Kidney (tissue), 14 donors: ENCODE data around the gene TAS2R5. TPM values are rescaled to one million over a fixed set of nuclear protein-coding genes. Genes with fewer than 3 reads are reported as not detected.
"Not testable (repeated sequence)": the region's sequence is repeated elsewhere in the genome, so short reads cannot be mapped to it uniquely, and the experiment has no call there.

Experiments
- DNase-seq, 5 donors: peaks; one replicate each; pipeline ENCODE4 v3.0.0-alpha.2; 2013 to 2020
- FAIRE-seq: peaks from 2 replicates; lab custom pipeline; 2012; peaks lifted over from hg19 to GRCh38; lab: Jason Lieb, UNC
- H3K27ac ChIP-seq, 2 donors: one replicate each; pipeline ENCODE4 v1.7.0; 2013; ENCODE audit warnings: low read depth in 2 of 2, low read length in 2 of 2, inconsistent platforms in 1 of 2
- H3K27me3 ChIP-seq: one replicate; pipeline ENCODE4 v1.7.1; 2013; ENCODE audit warnings: low read length, inconsistent platforms; ENCODE audit not compliant: control insufficient read depth, insufficient read depth
- H3K36me3 ChIP-seq, 3 donors: one replicate each; pipeline versions ENCODE4 v1.7.0 to v1.7.1; 2013; ENCODE audit warnings: low read length in 3 of 3, control low read depth in 1 of 3, inconsistent platforms in 1 of 3; ENCODE audit not compliant: insufficient read depth in 3 of 3, control insufficient read depth in 2 of 3
- H3K4me1 ChIP-seq, 3 donors: one replicate each; pipeline versions ENCODE4 v1.7.0 to v1.7.1; 2013; ENCODE audit warnings: low read length in 3 of 3, inconsistent platforms in 1 of 3, low read depth in 1 of 3; ENCODE audit not compliant: control insufficient read depth in 2 of 3, insufficient read depth in 2 of 3
- H3K4me3 ChIP-seq, 3 donors: one replicate each; pipeline versions ENCODE4 v1.7.0 to v1.8.1; 2013; ENCODE audit warnings: low read length in 3 of 3, control low read depth in 1 of 3, inconsistent platforms in 1 of 3
- H3K9ac ChIP-seq, 3 donors: one replicate each; pipeline versions ENCODE4 v1.7.0 to v1.7.1; 2013; ENCODE audit warnings: low read length in 3 of 3, control low read depth in 1 of 3, inconsistent platforms in 1 of 3
- H3K9me3 ChIP-seq, 3 donors: one replicate each; pipeline versions ENCODE4 v1.7.0 to v1.7.1; 2013; ENCODE audit warnings: low read length in 3 of 3, control low read depth in 1 of 3, inconsistent platforms in 1 of 3; ENCODE audit not compliant: control insufficient read depth in 2 of 3, insufficient read depth in 1 of 3
- intact Hi-C: fragments of 100-400 bp; cut with DNase I; formaldehyde crosslinking; loops from one replicate; pipeline ENCODE4 v1.11.1; 2022
- polyA plus RNA-seq: library from polyadenylated mRNA; stranded (reverse); fragments of 350-450 nt; fragmentation: Illumina TruSeq; extraction: RNeasy Lipid Tissue Mini Kit (QIAGEN cat#74804); gene quantifications from one replicate; pipeline ENCODE4 v1.2.3, GENCODE V29; 2014; ENCODE audit warnings: low read depth, low replicate concordance; ENCODE audit not compliant: insufficient read depth
- total RNA-seq: library from RNA; stranded (reverse); fragmentation: NEBNext Ultra II Directional; extraction: Animal tissue kit (Norgen Biotek cat#: 25700); gene quantifications from one replicate; pipeline ENCODE4 v1.2.1, GENCODE V29; 2021
- TF ChIP-seq, protein P1 (sequence below): IDR thresholded peaks from 3 replicates; pipeline ENCODE4 v1.5.1; 2012; ENCODE audit warnings: mild to moderate bottlenecking, moderate library complexity, borderline replicate concordance; ENCODE audit not compliant: insufficient read depth; ENCODE audit errors: extremely low read depth
- donor health status: control.
- donor health status: control.
- donor health status: control.
- donor health status: control.
- donor health status: control.
- donor health status: DM: yes; HTN: yes; CAD: no.
- donor health status: Normal renal cell carcinoma (clear cell type).

TAS2R5 gene
- total and polyA plus RNA-seq, 2 donors from 2014 or later = 2.5 TPM; not detected in 1

DNA sequence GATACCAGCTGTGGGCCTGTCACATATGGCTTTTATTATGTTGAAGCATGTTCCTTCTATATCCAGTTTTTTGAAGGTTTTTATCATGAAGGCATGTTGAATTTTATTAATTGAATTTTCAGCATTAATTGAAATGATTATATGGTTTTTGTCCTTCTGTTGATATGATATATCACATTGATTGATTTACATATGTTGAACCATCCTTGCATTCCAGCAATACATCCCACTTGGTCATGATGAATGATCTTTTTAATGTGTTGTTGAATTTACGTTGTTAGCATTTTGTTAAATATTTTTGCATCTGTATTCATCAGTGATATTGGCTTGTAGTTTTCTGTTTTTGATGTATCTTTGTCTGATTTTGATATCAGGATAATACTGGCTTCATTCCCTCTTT, 30.1 kb downstream of the TAS2R5 start:
- H3K4me3 ChIP-seq = no peak overlapping the region
- FAIRE-seq (no peak), DNase-seq (no peak)
- intact Hi-C loops = no loop called here
- H3K4me1 ChIP-seq = no peaks in the 10 kb centered on the region
- H3K27me3 ChIP-seq = no peaks in the 10 kb centered on the region
- no peak overlapping the region for H3K27ac ChIP-seq
- no peak overlapping the region for H3K9ac ChIP-seq
- H3K36me3 ChIP-seq = peaks cover 0 to 2% (median 0%) of the 10 kb centered on the region in 3 donors
- peaks cover 0 to 16% (median 6%) of the 10 kb centered on the region in 3 donors for H3K9me3 ChIP-seq
- TF ChIP-seq, protein P1, sequence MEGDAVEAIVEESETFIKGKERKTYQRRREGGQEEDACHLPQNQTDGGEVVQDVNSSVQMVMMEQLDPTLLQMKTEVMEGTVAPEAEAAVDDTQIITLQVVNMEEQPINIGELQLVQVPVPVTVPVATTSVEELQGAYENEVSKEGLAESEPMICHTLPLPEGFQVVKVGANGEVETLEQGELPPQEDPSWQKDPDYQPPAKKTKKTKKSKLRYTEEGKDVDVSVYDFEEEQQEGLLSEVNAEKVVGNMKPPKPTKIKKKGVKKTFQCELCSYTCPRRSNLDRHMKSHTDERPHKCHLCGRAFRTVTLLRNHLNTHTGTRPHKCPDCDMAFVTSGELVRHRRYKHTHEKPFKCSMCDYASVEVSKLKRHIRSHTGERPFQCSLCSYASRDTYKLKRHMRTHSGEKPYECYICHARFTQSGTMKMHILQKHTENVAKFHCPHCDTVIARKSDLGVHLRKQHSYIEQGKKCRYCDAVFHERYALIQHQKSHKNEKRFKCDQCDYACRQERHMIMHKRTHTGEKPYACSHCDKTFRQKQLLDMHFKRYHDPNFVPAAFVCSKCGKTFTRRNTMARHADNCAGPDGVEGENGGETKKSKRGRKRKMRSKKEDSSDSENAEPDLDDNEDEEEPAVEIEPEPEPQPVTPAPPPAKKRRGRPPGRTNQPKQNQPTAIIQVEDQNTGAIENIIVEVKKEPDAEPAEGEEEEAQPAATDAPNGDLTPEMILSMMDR = no peak

DNA sequence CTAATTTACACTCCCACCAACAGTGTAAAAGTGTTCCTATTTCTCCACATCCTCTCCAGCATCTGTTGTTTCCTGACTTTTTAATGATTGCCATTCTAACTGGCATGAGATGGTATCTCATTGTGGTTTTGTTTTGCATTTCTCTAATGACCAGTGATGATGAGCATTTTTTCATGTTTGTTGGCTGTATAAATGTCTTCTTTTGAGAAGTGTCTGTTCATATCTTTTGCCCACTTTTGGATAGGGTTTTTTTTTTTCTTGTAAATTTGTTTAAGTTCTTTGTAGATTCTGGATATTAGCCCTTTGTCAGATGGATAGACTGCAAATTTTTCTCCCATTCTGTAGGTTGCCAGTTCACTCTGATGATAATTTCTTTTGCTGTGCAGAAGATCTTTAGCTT, 32.4 kb downstream of the TAS2R5 start:
- FAIRE-seq = not testable (repeated sequence)

DNA sequence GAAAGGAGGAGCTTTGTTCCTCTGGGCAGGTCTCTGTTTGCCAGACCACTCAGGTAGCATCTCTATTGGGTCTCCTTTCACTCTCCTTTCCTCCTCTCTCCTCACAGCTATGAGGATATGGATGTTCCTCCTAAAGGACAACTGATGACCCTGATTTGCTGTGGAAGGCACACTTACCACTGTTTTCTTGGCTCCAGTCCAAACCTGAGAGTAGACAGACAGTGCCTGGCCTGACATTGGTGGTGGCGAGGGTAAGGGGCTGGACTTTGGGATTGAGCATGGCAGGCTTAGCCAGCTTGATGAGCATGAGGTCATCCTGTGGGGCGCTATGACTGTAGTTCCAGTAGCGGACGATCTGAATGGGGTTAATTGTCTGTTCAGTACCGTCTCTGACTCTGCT, 47.7 kb downstream of the TAS2R5 start:
- Histone ChIP-seq H3K36me3 (no peaks in the 10 kb centered on the region), H3K27ac (no peak overlapping the region), H3K27me3 (no peaks in the 10 kb centered on the region), H3K4me1 (no peaks in the 10 kb centered on the region), H3K9ac (no peak overlapping the region), H3K9me3 (no peaks in the 10 kb centered on the region), H3K4me3 (no peak overlapping the region)
- no peak for DNase-seq
- TF ChIP-seq, protein P1 = no peak
- intact Hi-C loops = no loop called here
- FAIRE-seq = no peak

More for the DNA sequence above, 32.4 kb downstream of the TAS2R5 start:
- DNase-seq, H3K27ac ChIP-seq, H3K4me1 ChIP-seq, H3K4me3 ChIP-seq, H3K27me3 ChIP-seq, intact Hi-C loops, H3K9ac ChIP-seq, H3K36me3 ChIP-seq: not testable (repeated sequence)
- peaks cover 0 to 16% (median 6%) of the 10 kb centered on the region in 3 donors for H3K9me3 ChIP-seq

DNA sequence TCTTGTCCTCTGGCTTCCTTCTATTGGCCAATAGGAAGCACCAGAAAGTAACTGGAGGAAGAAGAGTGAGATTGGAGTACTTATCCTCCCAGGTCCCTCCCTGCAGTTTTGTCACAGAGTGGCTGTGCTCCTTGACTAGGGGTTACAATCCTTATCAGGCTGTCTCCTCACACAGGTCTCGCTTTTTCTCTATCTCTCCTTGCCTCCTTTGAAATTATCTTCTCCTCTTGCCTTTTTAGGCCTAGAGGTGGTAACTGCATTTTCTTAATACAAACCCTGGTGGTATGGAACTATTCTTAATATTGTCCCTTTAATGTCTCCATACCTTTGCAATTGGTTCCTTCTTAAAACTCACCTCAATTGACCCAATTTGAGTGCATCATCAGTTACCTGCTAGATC, 48.6 kb downstream of the TAS2R5 start:
- TF ChIP-seq, protein P1 = no peak
- H3K4me3 ChIP-seq = no peak overlapping the region
- H3K9me3 ChIP-seq = no peaks in the 10 kb centered on the region
- DNase-seq (no peak), FAIRE-seq (no peak)
- no peaks in the 10 kb centered on the region for H3K4me1 ChIP-seq
- H3K27ac ChIP-seq = no peak overlapping the region
- intact Hi-C loops = no loop called here
- no peaks in the 10 kb centered on the region for H3K27me3 ChIP-seq
- no peak overlapping the region for H3K9ac ChIP-seq
- no peaks in the 10 kb centered on the region for H3K36me3 ChIP-seq
